Fibroblast of upper back skin (primary cell): ENCODE data around the gene RAB23.
"Not testable (repeated sequence)": the region's sequence is repeated elsewhere in the genome, so short reads cannot be mapped to it uniquely, and the experiment has no call there.

Experiments
- DNase-seq: peaks from one replicate; pipeline ENCODE4 v3.0.0-alpha.2; 2013

Gene RAB23

GRCh38 chr6:57221936-57222742 lies at the start of gene RAB23:
TSS of gene RAB23 (minus strand) at chr6:57222307. CDS start at chr6:57210380, 11,927 bp downstream.
- DNase-seq: peak; percentile 84

GRCh38 chr6:57268294-57268640 lies 46.2 kb upstream of the RAB23 start:
- DNase-seq: no peak

- DNase-seq: peak; percentile 99
These were observed 45.6 kb upstream of the RAB23 start for GRCh38 chr6:57267586-57268293.

- peak; percentile 82 for DNase-seq
These were observed 43.7 kb upstream of the RAB23 start for GRCh38 chr6:57265755-57266221.

GRCh38 chr6:57263739-57264138 lies 41.6 kb upstream of the RAB23 start:
- DNase-seq: no peak

GRCh38 chr6:57262901-57263694 lies 41.0 kb upstream of the RAB23 start:
- DNase-seq: peak; percentile 96

GRCh38 chr6:57262488-57262887 lies 40.4 kb upstream of the RAB23 start:
- no peak for DNase-seq

- DNase-seq: no peak
These were observed 39.8 kb upstream of the RAB23 start for GRCh38 chr6:57261926-57262325.

GRCh38 chr6:57259064-57259463 lies 37.0 kb upstream of the RAB23 start:
- no peak for DNase-seq

- DNase-seq: peak; percentile 80
These were observed 35.9 kb upstream of the RAB23 start for GRCh38 chr6:57257911-57258541.

GRCh38 chr6:57256541-57256940 lies 34.4 kb upstream of the RAB23 start:
- DNase-seq: no peak

- DNase-seq: no peak
These were observed 33.5 kb upstream of the RAB23 start for GRCh38 chr6:57255451-57256169.

- no peak for DNase-seq
These were observed 32.1 kb upstream of the RAB23 start for GRCh38 chr6:57254055-57254717.

- peak; percentile 56 for DNase-seq
These were observed 30.9 kb upstream of the RAB23 start for GRCh38 chr6:57252975-57253374.

GRCh38 chr6:57252137-57252536 lies 30.0 kb upstream of the RAB23 start:
- DNase-seq: no peak

- DNase-seq: no peak
These were observed 28.2 kb upstream of the RAB23 start for GRCh38 chr6:57250348-57250747.

- no peak for DNase-seq
These were observed 26.3 kb upstream of the RAB23 start for GRCh38 chr6:57248311-57248895.

GRCh38 chr6:57247603-57248002 lies 25.5 kb upstream of the RAB23 start:
- peak; percentile 53 for DNase-seq

GRCh38 chr6:57246307-57246706 lies 24.2 kb upstream of the RAB23 start:
- no peak for DNase-seq

- no peak for DNase-seq
These were observed 21.8 kb upstream of the RAB23 start for GRCh38 chr6:57243954-57244353.

GRCh38 chr6:57243526-57243925 lies 21.4 kb upstream of the RAB23 start:
- DNase-seq: not testable (repeated sequence)
